SK-N-MC (cell line): ENCODE measurements around the gene MMEL1.

Source experiments
- EZH2 ChIP-seq: fragments of 200-600 bp; sonication (generic); IDR thresholded peaks from one replicate; pipeline ENCODE4 v1.6.1; 2017; ENCODE audit warnings: antibody characterized with exemption
- POLR2AphosphoS5 ChIP-seq: IDR thresholded peaks from 2 replicates; pipeline ENCODE4 v1.6.1; 2012; ENCODE audit warnings: mild to moderate bottlenecking, low read depth, low read length, borderline replicate concordance

GRCh38 chr1:2556277-2556677, 76.5 kb downstream of the MMEL1 start, which contains the start of gene TNFRSF14:
- no peak for TF ChIP-seq EZH2
- TF ChIP-seq POLR2AphosphoS5 = no peak
